AG08395 (cell line): Measurements from ENCODE around the gene BCL2.

Experiments
- DNase-seq: peaks from one replicate; pipeline ENCODE4 v3.0.0; 2012; ENCODE audit warnings: mixed read lengths, low spot score

BCL2 gene

GRCh38 chr18:63326011-63326410 lies 6.4 kb upstream of the BCL2 start:
- DNase-seq, result no peak

DNA sequence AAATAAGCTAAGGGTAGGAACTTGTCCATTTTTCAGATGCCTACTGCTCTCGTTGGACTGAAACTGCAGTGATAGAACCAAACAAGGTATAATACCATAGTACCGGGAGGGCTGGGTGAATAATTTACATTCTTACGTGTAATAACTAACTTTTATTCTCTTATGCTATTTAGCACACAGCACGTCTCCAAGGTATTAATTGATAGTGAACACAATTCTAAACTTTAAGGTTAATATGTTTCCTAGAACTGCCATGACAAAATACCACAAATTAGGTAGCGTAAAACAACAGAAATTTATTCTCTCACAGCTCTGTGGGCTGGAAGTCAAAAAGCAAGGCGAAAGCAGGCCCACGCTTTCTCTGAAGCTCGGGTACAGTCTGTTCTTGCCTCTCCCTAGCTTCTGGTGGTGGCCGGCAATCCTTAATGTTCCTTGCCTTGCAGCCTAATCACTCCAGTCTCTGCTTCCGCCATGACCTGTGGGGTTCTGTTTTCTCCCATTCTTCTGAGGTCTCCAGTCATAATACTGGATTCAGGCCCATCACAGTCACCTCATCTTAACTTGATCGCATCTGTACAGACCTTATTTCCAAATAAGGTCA lies 5.6 kb upstream of the BCL2 start:
- DNase-seq, result no peak

DNA sequence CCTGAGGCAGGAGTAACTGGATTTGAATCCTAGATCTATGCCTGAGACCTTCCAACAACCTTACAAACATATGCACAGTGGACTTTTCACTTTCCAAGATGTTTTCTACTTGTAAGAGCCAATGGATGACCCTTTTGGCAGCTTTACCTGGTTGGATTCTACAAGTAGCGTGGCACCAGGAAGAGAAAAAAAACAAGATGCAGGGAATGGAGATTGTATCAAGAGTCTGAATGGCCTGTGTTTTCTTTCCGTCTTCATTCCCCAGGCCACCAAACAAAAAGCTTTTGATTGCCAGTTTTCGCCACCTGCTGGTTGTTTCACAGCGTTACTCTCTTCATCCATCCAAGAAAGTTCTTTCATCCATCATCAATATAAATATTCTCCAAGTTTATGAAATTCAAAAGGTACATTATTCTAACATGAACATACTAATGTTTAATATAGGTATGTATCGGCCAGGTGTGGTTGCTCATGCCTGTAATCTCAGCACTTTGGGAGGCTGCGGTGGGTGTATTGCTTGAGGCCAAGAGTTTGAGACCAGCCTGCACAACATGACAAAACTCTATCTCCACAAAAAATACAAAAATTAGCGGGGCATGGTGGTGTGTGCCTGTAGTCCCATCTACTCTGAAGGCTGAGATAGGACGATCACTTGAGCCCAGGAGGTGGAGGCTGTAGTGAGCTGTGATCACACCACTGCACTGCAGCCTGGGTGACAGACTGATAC lies 3.5 kb upstream of the BCL2 start:
- DNase-seq, result peak; percentile 69

GRCh38 chr18:63322206-63322605 lies 2.6 kb upstream of the BCL2 start:
- no peak for DNase-seq

DNA sequence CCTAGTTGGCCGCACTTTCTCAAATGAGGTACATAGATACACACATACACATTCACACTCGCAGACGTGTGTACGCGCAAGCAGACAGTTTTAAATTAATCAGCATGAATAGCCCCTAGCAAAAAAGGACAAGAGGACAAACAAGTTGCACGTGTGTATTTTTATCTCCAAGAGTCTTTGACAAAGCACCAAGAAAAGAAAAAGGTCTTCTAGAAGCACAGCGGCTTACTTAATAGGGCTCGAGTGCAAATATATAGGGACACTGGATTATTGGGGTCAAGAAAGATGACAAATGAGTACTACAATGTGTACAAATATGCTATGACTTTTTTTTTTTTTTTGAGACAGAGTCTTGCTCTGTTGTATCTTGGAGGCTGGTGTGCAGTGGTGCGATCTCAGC lies 1.7 kb upstream of the BCL2 start:
- no peak for DNase-seq

DNA sequence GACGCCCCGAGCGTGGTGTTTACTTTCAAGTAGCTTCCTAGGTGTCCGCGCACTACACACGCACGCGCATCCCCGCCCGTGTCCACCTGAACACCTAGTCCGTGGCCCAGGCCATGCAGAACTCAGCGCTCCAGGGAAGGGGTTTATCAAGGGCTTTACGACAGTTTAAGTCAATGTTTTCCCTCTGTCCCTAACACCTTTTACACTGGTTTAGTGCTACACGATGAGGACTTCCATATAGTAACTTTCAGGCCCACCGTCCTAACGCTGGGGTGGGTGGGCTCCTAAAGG lies 1.4 kb upstream of the BCL2 start:
- no peak for DNase-seq

DNA sequence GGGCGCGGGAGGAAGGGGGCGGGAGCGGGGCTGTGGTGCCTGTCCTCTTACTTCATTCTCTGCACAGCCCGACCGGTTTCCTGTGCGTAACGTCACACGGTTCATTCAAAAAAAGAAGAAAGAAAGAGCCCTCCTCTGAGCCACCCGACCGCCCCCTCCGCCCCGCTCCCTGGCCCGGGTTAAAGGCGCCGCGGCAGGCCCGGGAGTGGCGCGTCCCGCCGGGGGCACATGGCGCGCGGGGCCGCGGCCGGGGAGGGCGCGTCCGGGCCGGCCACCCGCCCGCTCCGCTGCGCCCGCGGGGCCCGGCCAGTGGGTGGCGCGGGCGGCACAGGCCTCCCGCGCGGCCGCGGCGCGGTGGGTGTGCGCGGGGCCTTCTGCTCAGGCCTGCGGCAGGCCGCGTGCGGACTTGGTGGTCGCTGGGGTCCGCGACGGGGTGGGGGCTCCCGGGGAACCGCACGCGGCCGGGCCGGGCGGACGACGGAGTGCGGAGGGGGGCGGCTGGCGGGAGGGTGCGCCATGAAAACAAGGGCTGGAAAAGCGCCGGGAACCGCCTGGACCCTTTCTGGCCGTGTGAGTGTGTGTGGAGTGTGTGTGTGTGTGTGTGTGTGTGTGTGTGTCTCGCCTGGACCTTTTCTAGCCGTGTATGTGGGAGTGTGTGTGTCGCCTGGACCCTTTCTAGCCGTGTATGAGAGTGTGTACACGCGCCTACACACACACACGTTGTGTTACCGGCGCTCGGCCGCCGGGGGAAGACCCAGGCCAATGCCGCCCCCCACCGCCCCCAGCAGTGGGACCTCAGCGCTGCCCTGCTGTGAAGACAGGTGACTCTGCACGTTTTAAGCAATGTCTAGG lies 780 bp upstream of the BCL2 start:
- peak; percentile 71 for DNase-seq

DNA sequence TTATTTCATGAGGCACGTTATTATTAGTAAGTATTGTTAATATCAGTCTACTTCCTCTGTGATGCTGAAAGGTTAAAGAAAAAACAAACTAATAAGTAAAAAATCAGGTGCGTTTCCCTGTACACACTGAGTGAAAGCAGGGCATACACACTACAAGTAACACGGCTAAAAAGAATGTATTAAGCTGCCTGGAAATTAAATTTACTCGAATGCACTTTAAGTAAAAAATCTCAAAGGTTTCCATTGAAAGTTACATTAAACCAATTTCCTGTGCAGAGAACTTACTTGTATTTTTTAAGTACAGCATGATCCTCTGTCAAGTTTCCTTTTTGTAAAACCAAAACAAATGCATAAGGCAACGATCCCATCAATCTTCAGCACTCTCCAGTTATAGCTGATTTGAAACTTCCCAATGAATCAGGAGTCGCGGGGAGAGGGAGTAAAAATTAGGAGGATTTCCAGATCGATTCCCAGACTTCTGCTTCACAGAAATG lies 633 bp downstream of the BCL2 start:
- DNase-seq, result no peak

GRCh38 chr18:63317982-63318888 lies 1.3 kb downstream of the BCL2 start:
- no peak for DNase-seq

- DNase-seq, result no peak
Measured at GRCh38 chr18:63317556-63317946, 2.0 kb downstream of the BCL2 start.

- no peak for DNase-seq
Measured at GRCh38 chr18:63316612-63317555, 2.7 kb downstream of the BCL2 start.

- DNase-seq, result no peak
Measured at GRCh38 chr18:63315876-63316275, 3.7 kb downstream of the BCL2 start.

DNA sequence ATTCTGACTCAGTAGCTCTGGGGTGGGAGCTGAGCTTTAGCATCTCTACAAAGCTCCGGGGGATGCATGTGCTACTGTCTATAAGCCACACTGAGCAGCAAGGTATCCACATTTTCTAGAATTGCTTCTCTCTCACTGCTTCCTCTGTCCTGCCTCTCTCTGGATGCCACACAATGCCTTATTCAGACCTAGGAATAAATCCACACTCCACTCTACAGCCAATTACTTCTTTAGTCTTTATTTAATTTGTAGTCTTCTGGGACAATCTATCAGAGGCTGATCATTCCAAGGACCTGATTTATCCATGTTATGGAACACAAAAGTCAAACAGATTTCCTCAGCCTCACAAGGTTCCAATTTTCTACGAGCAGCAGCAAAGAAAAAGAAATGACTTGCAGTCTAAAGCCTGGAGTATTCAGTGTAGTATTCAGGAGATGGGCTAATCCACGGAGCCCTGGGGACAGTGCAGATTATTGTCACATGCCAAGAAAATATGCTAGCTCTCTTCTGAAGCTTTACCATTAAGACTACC lies 4.4 kb downstream of the BCL2 start:
- DNase-seq, result no peak

GRCh38 chr18:63314062-63314790 lies 5.3 kb downstream of the BCL2 start:
- DNase-seq, result no peak

DNA sequence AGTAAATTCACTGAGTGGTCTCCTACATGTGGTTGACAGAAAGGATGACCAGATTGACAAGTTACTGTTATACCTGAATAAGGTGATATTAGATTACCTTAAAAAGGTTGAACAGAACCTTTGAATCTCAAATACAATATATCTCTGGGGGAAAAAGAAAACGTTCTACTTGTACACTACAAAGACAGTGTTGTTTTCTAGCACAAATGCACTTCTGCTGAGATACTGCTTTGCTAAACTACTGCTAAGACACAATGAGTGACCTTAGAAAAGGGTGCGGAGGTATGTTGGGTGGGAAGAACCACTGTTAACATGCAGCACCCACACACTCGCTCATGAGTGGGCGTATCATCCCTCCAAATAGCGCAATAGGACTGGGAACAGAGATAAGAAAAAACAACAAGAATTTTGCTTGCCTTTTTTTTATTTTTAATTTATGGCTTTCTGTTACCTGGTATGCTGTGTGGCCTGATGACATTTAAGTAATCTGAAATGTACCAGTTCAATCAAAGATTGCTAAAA lies 6.1 kb downstream of the BCL2 start:
- no peak for DNase-seq

- no peak for DNase-seq
Measured at GRCh38 chr18:63312737-63313395, 6.7 kb downstream of the BCL2 start.

DNA sequence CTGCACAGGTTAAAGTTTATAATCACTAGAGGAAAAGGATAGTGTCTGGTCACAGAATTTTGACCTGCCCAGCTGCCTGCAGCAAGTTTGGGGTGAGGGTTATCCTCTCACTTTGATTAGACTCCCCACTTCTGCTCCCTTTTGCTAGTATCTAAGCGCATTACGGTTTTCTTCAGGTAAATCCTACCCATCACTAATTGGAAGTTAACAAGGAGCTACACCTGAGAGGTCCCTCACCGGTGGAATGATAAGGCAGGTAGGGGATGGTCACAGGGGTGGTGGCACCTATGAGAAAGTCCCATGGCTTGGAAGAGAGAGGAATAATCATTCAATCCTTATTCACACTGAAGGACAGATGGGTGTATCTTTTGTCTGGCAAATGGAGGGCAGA lies 7.6 kb downstream of the BCL2 start:
- DNase-seq, result no peak

DNA sequence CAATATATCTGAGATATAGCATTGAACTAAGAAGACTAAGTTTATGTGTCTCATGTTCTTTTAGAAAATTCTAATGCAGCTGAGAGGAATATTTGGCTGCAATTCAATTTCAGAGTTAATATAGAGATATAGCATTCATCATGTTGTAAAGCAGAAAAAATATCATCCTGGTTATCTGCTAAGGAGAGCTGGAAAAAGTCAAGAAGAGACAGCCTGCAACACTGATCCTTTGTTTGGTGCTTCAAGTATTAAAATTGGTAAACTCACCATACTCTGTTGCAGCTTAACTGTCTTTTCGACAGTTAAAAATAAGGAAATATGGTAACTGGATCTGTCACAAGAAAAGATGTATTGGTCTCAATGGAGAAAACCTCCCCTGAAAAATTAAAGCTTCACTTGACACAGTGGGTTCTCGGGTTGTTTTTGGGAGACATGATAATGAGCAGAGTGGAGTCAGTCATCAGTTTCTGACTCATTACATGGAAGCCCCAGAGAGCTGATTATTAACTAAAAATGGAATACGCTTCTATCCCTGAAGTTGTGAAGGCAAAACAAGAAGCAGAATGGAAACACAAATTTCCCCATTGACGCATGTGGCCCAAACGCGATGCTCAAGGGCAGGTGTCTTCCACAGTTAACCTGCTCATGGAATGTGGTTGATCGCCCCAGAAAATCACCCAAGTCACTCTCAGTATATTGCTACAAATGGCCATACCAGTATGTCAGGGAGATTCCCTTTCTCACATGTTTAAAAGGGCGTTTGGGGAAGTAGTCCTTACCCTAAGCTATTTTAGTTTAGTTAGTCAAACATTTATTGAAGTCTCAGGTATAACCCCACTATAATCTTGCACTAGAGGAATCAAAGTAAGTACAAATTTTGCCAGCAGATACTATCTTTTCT lies 8.2 kb downstream of the BCL2 start:
- no peak for DNase-seq
